UCSD-AML1 (cell line): ENCODE results near the gene ABHD17A.
"Not testable (repeated sequence)": the region's sequence is repeated elsewhere in the genome, so short reads cannot be mapped to it uniquely, and the experiment has no call there.

Source experiments
- DNase-seq: peaks from one replicate; lab custom pipeline; 2025; ENCODE audit not compliant: unreplicated experiment; lab: John Stamatoyannopoulos, UW

The ABHD17A gene

DNA sequence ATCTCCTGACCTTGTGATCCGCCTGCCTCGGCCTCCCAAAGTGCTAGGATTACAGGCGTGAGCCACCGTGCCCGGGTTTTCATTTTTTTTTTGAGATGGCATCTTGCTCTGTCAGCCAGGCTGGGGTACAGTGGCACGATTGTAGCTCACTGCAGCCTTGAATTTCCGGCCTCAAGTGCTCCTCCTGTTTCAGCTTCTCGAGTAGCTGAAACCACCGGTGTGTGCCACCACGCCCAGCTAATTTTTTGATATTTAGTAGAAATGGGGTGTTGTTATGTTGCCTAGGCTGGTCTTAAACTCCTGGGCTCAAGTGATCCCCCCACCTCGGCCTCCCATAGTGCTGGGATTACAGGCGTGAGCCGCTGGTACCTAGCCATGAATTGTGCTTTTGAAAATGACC is 25.8 kb upstream of the ABHD17A start:
- no peak for DNase-seq

DNA sequence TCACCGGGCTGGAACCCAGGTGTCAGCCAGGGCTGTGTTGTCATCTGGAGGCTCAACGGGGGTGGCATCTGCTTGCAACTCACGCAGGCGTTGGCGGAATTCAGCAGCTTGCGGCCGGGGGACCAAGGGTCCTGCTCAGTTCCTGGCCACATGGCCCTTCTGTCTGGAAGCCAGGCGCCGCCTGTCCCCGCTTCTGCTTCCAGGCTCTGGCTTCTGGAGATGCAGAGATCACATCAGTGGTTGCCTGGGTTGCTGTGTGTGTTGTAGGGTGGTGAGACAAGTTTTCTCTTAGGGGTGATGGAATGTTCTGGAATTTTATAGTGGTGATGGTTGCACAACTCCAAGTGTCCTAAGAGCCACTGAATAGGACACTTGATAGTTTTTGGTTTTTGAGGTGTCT is 24.9 kb upstream of the ABHD17A start:
- no peak for DNase-seq

DNA sequence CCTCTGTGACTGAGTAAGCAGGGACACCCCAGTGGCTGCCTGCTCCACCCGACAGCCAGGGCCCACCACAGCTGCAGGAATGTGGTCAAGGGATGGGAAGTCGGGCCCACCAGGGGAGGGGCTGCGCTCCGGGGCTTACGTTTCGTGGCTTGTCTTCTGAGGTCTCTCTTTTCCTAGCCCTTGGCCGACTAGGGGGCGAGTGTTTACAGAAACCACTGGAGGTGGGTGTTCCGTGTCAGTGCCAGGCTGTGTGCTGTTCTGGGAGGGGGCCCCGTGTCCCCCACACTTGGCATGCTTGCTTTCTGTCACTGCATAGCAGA is 24.4 kb upstream of the ABHD17A start:
- DNase-seq: no peak

- DNase-seq: no peak
Measured at GRCh38 chr19:1908364-1908678, 23.0 kb upstream of the ABHD17A start.

DNA sequence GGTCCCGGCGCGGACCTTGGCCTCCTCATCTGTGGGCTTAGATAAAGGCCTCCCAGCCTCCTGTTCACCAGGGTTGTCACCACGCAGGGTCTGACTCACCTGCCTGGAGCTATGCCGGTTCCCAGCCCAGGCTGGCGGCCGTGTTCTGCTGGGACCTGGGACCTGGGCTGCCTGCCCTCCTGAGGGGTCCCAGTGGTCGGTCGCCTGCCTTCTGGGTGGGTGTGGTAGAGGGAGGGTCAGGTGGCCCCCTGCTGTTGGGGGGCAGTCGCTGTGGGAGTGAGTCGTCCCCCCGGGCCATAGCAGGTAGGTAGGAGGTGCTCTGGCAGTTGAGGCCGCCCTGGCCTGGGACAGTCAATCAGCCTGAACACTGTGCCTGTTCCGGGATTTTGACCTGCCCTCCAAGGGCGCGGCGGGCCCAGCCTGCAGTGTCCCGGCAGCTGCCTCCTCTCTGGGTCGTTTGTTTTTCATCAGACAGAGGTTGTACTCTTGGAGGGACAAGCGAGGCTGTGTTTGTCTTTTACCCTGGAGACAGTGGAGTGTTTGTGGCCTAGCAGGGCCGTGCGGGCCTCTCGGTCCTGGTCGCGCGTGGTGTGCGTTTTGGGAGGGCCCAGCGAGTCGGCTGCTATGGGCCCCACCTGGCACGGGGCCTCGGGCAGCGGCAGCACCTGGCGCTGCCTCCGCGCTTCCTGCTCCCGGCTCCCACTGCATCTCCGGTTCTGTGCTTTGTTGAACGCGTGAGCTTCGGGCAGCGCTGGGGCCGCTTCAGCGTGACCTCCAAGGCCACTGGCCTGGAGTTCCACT is 22.5 kb upstream of the ABHD17A start:
- no peak for DNase-seq

- DNase-seq: no peak
Measured at GRCh38 chr19:1906985-1907562, 21.8 kb upstream of the ABHD17A start.

DNA sequence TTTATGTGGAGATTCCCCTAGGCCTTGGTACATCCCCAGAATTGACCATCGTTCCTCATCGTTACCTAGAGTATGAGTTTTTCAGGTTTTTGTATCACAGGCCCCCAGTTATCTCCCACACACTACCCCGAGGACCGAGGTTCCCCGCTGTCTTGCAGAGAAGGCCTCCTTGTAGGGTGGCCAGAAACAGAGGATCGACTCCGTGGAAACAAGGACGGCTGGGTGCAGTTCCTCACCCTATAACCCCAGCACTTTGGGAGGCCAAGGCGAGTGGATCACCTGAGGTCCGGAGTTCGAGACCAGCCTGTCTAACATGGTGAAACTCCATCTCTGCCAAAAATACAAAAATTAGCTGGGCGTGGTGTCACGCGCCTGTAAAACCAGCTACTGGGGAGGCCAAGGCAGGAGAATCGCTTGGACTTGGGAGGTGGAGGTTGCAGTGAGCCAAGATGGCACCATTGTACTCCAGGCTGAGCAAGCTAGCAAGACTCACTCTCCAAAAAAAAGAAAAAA is 20.6 kb upstream of the ABHD17A start:
- DNase-seq: no peak

GRCh38 chr19:1905110-1905862 is 20.0 kb upstream of the ABHD17A start, which contains the start of the genes ADAT3 and SCAMP4:
Gene ADAT3 (plus strand): TSS chr19:1905399. CDS start chr19:1912048, 6,649 bp downstream.
Gene SCAMP4 (plus strand): TSS chr19:1905399. CDS start chr19:1915020, 9,621 bp downstream.
- peak; percentile 98 for DNase-seq

GRCh38 chr19:1904860-1905109 is 19.5 kb upstream of the ABHD17A start:
- DNase-seq: no peak

DNA sequence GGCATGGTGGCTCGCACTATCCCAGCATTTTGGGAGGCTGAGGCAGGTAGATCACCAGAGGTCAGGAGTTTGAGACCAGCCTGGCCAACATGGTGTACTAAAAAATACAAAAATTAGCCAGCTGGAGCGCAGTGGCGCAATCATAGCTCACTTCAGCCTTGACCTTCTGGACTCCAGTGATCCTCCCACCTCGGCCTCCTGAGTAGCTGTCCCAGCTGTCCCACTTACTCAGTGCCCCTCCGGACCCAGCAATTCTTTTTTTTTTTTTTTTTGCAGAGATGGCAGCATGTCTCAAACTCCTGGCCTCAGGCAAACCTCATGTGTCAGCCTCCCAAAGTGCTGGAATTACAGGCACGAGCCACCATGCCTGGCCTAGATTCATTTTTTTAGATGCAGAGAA is 17.6 kb upstream of the ABHD17A start:
- no peak for DNase-seq

DNA sequence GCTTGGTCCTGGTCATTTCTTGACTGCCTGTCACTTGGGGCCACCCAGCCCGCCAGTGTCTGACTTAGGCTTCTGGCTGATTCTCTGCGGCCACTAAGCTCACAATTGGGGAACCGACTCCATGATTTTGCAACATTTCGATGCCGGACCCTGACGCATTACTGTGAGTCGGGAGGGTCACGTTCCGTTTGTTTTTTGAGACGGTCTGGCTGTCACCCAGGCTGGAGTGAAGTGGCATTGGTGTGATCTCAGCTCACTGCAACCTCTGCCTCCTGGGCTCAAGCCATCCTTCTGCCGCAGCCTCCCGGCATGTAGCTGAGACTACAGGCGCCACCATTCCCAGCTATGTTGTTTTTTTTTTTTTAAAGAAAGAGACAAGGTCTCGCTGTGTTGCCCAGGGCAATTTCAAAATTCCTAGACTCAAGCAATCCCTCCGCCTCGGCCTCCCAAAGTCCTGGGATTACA is 16.7 kb upstream of the ABHD17A start:
- no peak for DNase-seq

DNA sequence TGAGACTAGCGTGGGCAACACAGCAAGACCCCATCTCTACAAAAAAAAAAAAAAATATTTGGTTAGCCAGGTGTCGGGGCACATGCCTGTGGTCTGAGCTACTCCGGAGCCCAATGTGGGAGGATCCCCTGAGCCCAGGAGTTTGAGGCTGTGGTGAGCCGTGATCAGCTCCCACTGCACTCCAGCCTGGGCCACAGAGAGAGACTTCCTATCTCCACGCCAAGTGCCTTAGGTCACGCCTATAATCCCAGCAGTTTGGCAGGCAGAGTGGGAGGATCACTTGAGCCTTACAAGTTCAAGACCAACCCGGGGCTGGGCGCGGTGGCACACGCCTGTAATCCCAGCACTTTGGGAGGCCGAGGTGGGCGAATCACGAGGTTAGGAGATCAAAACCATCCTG is 11.2 kb upstream of the ABHD17A start:
- peak; percentile 39 for DNase-seq

- no peak for DNase-seq
Measured at GRCh38 chr19:1893791-1894190, 8.5 kb upstream of the ABHD17A start.

- DNase-seq: no peak
Measured at GRCh38 chr19:1889907-1890306, 4.6 kb upstream of the ABHD17A start.

DNA sequence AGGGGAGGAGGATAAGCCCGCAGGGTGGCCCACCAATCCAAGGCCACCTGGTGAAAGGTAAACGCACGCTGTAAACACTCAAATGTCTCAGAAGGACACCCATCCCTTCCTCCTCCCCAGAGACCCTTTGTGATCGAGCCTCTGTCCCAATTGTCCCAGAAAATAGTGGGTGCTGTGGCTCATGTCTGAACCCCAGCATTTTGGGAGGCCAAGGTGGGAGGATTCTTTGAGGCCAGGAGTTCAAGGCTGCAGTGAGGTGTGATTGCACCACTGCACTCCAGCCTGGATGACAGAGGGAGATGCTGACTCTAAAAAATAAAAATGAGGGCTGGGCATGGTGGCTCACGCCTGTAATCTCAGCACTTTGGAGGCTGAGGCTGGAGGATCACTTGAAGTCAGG is 3.1 kb upstream of the ABHD17A start:
- DNase-seq: no peak

- DNase-seq: not testable (repeated sequence)
Measured at GRCh38 chr19:1886360-1886759, 1.1 kb upstream of the ABHD17A start.

DNA sequence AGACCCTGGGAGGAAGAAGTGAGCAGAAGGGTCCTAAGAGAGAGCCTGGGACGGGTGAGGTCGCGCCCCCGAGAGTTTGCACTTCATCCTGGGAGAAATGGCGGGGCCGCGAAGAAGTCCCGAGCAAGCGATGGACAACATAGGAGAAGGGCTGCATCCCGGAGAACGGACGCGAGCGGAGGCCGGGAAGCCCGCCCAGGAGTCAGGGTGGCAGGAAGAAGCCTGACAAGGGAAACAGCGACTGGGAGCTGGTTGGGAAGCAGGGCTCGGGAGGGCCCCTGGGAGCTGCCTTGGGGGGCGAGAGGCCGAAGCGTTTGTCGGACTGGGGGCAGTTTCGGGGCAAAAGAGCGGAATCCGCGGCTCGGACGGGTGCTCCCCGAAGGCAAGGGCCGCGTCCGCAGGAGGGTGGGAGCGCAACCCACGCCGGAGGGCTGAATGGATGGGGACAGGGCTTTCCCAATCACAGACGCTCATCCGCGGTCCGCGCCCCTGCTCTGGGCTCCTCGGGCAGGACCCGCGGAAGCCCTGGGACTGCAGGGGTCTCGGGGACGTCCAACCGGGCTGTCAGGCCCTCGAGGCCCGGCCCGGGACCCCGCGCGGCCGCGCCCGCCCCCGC is 469 bp downstream of the ABHD17A start:
- no peak for DNase-seq

GRCh38 chr19:1884291-1884718 is 991 bp downstream of the ABHD17A start:
- no peak for DNase-seq

DNA sequence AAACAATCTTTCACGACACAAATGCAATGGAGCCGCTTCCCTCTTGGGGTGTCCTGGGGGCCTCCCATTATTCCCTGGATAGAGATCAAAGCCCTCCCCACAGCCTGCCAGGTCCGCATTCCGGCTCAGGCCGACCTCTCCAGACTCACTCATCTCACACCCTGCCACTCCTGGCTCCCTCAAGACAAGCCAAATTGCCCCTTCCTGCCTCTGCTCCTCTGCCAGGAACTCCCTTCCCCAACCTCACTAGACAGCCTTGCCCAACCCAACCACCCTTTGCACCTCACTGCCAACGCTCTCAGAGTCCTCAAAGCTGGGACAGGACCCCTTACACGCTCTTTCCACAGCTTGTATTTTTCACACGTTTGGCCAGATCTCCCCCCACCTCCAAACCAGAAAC is 1.5 kb downstream of the ABHD17A start:
- DNase-seq: no peak

DNA sequence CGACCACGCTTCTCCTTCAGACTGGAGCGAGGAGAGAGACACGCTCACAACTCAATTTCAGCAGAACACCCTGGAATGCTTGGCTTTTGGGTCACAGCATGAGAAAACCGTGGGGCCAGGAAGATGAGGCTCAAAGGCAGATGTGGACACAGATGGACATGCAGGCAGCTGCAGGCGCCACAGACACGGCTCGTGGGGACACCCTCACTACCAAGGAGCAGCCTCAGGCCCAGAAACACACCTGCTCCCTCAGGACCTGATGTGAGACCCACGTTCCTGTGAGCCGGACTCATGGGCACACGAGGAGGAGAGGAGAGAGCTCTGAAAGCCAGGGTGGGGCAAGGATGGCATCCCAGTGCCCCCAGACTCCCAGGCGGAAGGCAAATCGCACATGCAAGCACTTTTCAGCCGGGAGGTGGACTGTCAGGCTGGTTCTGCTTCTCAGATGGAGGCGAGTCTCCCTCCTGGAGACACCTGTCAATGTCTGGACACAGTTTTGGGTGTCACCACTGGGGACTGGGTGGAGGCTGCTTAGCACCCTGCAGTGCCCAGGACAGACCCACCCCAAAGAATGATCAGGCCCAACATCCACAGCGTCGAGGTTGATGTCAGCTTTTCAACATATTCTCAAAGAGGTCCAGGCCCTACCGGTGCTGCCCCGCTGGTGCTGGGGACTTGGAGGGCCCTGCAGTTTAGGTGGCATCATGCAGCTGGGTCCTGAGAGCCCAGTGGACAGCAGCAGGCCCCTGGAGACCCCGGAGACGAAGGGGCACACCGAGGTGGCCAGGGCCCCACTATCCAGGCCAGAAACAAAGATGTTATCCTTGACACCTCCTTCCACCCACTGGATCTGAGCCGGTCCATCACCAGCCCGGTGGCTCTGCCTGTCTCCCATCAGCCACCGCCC is 2.3 kb downstream of the ABHD17A start:
- DNase-seq: no peak
